Activated gamma-delta T cell treated with Interleukin-2 at 50 U/mL for 16 hours (primary cell): Measurements from ENCODE around the gene EZH2.

ENCODE experiments used
- DNase-seq: peaks from one replicate; pipeline ENCODE4 v3.0.0-alpha.2; 2020

EZH2 gene

GRCh38 chr7:148852272-148852671, 31.8 kb downstream of the EZH2 start:
- DNase-seq = no peak

GRCh38 chr7:148850564-148850963, 33.5 kb downstream of the EZH2 start:
- DNase-seq = no peak

- DNase-seq = no peak
Observed at GRCh38 chr7:148849393-148850098, 34.5 kb downstream of the EZH2 start.

- DNase-seq = no peak
Observed at GRCh38 chr7:148847815-148848734, 36.0 kb downstream of the EZH2 start.

GRCh38 chr7:148838905-148839304, 45.2 kb downstream of the EZH2 start:
- no peak for DNase-seq

GRCh38 chr7:148835854-148836253, 48.2 kb downstream of the EZH2 start:
- DNase-seq = no peak

- DNase-seq = no peak
Observed at GRCh38 chr7:148834605-148835004, 49.5 kb downstream of the EZH2 start.

GRCh38 chr7:148831782-148832181, 52.3 kb downstream of the EZH2 start:
- no peak for DNase-seq

- no peak for DNase-seq
Observed at GRCh38 chr7:148830897-148831692, 53.0 kb downstream of the EZH2 start.

- no peak for DNase-seq
Observed at GRCh38 chr7:148828965-148829364, 55.1 kb downstream of the EZH2 start.

- DNase-seq = no peak
Observed at GRCh38 chr7:148825338-148825737, 58.8 kb downstream of the EZH2 start.

- DNase-seq = no peak
Observed at GRCh38 chr7:148824864-148825263, 59.2 kb downstream of the EZH2 start.

GRCh38 chr7:148821422-148821821, 62.7 kb downstream of the EZH2 start:
- no peak for DNase-seq

- DNase-seq = no peak
Observed at GRCh38 chr7:148819697-148820360, 64.3 kb downstream of the EZH2 start.

GRCh38 chr7:148815612-148816011, 68.5 kb downstream of the EZH2 start:
- DNase-seq = no peak

- no peak for DNase-seq
Observed at GRCh38 chr7:148814922-148815559, 69.0 kb downstream of the EZH2 start.

GRCh38 chr7:148813890-148814289, 70.2 kb downstream of the EZH2 start:
- DNase-seq = no peak

- DNase-seq = no peak
Observed at GRCh38 chr7:148811892-148812291, 72.2 kb downstream of the EZH2 start.

GRCh38 chr7:148809856-148810255, 74.2 kb downstream of the EZH2 start:
- DNase-seq = no peak

GRCh38 chr7:148807436-148807835, 76.7 kb downstream of the EZH2 start:
- no peak for DNase-seq

- DNase-seq = no peak
Observed at GRCh38 chr7:148806187-148806586, 77.9 kb downstream of the EZH2 start.
